Stimulated activated CD8-positive, alpha-beta memory T cell treated with anti-CD3 and anti-CD28 coated beads, Interleukin-12 subunit alpha, Interleukin-12 subunit beta, amount 100 ng/mL, for 1 hour (primary cell): ENCODE measurements around the gene VARS1.
"Not testable (repeated sequence)": the region's sequence is repeated elsewhere in the genome, so short reads cannot be mapped to it uniquely, and the experiment has no call there.

Experiments used
- DNase-seq: peaks from one replicate; pipeline ENCODE4 v3.0.0-alpha.2; 2020; ENCODE audit warnings: low read depth

VARS1 gene

GRCh38 chr6:31822036-31822821 lies 26.7 kb upstream of the VARS1 start:
- DNase-seq, result no peak

DNA sequence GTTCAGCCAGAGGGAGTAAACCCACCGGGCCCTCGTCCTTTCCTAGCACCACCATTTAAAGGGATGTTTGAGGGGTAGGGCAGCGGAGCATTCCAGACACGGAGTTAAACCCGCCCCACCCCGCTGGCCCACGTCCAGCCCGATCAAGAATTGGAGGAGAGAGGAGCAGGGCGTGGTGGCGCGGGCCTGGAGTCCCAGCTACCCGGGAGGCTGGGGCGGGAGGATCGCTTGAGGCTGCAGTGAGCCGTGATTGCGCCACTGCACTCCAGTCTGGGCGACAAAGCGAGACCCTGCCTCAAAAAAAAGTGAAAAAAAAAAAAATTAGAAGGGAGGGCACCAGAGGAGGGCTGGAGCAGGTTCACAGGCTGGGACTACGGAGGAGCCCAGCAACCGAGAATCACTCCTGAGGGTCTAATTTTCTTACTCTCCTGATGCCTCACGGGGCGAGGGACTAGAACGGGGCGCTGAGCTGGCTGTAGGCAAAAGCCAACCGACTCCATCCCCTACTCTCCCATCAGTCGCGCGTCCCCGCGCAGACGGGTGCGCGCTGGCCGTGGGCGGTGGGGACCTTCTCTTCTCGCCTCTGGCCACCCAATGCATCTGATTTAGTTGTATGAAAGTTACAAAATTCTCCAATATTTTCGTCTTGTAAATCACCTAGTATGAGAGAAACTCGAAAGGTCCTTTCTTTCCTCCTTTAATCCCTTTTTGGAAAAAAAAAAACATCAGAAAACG lies 25.9 kb upstream of the VARS1 start:
- DNase-seq, result no peak

DNA sequence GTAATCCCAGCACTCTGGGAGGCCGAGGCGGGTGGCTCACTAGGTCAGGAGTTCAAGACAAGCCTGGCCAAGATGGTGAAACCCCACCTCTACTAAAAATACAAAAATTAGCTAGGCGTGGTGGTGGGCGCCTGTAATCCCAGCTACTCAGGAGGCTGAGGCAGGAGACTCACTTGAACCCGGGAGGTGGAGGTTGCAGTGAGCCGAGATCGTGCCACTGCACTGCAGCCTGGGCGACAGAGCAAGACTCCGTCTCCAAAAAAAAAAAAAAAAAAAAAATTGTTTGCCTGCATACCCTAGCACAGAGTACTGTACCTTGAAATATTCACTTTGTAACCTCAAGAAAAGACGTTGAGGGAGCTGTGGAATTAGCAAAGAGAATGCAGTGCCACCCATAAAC lies 24.8 kb upstream of the VARS1 start:
- DNase-seq, result not testable (repeated sequence)

GRCh38 chr6:31819871-31820299 lies 24.3 kb upstream of the VARS1 start:
- DNase-seq, result no peak

GRCh38 chr6:31817929-31818511 lies 22.5 kb upstream of the VARS1 start:
- not testable (repeated sequence) for DNase-seq

DNA sequence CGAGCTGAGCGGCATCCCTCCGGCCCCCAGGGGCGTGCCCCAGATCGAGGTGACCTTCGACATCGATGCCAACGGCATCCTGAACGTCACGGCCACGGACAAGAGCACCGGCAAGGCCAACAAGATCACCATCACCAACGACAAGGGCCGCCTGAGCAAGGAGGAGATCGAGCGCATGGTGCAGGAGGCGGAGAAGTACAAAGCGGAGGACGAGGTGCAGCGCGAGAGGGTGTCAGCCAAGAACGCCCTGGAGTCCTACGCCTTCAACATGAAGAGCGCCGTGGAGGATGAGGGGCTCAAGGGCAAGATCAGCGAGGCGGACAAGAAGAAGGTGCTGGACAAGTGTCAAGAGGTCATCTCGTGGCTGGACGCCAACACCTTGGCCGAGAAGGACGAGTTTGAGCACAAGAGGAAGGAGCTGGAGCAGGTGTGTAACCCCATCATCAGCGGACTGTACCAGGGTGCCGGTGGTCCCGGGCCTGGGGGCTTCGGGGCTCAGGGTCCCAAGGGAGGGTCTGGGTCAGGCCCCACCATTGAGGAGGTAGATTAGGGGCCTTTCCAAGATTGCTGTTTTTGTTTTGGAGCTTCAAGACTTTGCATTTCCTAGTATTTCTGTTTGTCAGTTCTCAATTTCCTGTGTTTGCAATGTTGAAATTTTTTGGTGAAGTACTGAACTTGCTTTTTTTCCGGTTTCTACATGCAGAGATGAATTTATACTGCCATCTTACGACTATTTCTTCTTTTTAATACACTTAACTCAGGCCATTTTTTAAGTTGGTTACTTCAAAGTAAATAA lies 21.8 kb upstream of the VARS1 start:
- not testable (repeated sequence) for DNase-seq

GRCh38 chr6:31815025-31815838 lies 19.7 kb upstream of the VARS1 start, which contains the start of the genes HSPA1A and HSPA1L:
Gene HSPA1A, plus strand, starts transcription at chr6:31815543. Its CDS starts 214 bp downstream, at chr6:31815757.
Gene HSPA1L, minus strand, starts transcription at chr6:31815283. Its CDS starts 3,311 bp downstream, at chr6:31811972.
- DNase-seq, result peak; percentile 50

GRCh38 chr6:31814677-31815024 lies 19.1 kb upstream of the VARS1 start:
- DNase-seq, result no peak

DNA sequence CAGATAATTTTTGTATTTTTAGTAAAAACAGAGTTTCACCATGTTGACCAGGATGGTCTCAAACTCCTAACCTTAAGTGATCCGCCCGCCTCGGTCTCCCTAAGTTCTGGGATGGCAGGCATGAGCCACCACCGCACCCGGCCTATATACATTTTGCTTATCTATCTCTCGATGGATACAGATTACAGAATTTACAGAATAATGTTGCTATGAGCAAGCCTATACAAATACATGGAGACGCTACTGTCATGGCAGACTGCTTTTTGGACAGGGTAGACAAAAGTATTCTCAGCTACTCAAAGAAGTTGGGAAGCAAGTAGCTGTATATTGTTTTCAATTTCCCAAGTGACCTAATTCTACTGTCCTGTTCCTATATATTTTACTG lies 17.9 kb upstream of the VARS1 start:
- DNase-seq, result no peak

DNA sequence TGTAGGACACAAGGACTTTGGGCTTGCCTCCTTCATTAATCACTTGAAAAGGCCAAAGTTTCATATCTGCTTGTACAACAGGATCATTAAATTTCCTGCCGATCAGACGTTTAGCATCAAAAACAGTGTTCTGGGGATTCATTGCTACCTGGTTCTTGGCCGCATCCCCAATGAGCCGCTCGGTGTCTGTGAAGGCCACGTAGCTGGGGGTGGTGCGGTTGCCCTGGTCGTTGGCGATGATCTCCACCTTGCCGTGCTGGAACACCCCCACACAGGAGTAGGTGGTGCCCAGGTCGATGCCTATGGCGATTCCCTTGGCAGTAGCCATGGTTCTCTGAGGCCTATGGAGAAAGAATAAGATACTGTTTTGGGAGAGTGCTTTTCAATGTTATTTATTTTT lies 16.1 kb upstream of the VARS1 start:
- DNase-seq, result no peak

DNA sequence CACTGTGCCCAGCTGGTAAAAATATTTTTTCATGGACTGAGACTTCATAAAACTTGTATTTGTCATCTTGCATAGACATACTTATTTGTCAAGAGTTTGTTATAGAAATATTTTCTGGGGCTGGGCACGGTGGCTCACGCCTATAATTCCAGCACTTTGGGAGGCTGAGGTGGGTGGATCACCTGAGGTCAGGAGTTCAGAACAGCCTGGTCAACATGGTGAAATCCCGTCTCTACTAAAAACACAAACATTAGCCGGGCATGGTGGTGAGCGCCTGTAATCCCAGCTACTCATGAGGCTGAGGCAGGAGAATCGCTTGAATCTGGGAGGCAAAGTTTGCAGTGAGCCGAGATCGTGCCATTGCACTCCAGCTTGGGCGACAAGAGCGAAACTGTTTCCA lies 13.0 kb upstream of the VARS1 start:
- not testable (repeated sequence) for DNase-seq

GRCh38 chr6:31806470-31807272 lies 11.1 kb upstream of the VARS1 start, which contains the start of gene LSM2:
Gene LSM2, minus strand, starts transcription at chr6:31806966. Its CDS starts 209 bp downstream, at chr6:31806757.
- DNase-seq, result peak; percentile 95

GRCh38 chr6:31805939-31806469 lies 10.5 kb upstream of the VARS1 start:
- DNase-seq, result no peak

- not testable (repeated sequence) for DNase-seq
Observed at GRCh38 chr6:31801031-31801927, 5.7 kb upstream of the VARS1 start.

DNA sequence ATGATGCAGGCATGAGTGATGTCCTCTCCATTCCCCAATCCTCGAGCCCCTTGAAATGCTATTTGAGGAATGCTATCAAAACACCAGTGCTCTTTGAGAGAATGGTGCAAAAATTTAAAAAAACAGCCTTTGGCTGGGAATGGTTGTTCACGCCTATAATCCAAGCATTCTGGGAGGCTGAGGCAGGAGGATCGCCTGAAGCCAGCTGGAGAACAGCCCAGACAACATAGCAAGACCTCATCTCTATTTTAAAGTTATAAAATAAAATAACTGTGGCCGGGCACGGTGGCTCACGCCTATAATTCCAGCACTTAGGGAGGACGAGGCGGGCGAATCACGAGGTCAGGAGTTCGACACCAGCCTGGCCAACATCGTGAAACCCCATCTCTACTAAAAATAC lies 4.2 kb upstream of the VARS1 start:
- DNase-seq, result no peak

DNA sequence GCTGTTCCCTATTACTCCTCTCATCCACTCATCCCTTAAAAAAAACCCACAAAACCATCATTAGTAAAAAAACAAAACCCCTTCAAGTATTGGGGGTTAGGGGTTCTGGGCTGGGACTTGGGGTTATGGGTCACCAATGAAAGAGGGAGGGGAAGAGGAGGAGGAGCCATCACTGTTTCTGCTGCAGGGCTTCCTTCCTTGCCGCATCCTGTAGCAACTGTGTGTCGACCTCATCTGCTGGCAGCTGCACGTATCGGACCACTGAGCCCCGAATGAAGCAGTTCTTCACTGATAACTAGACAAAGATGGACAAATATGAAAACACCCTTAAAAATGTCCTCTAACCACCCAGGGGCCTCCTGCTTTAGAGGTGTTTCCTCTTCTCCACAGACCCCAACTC lies 2.0 kb upstream of the VARS1 start:
- no peak for DNase-seq

DNA sequence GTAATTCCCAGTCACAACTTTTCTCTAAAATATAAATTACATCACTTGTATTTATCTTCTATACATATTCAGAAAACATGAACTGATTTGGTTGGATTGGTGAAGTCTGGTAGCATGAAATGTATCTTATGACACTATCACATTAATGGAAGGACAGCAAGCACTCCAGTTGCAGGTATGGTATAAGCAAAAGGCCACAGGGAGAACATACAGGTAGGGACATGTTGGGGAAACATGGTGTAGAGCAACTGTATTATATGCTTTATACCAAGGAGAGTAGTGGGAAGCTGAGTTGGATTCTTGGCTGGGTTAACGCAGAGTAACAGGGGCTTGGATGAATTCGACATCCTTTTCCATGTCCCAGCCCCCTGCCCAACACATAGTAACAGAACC lies 1.4 kb upstream of the VARS1 start:
- DNase-seq, result no peak

- DNase-seq, result no peak
Observed at GRCh38 chr6:31794866-31795615, 511 bp downstream of the VARS1 start.
